HS-27A (cell line): ENCODE results near the gene TYW3.

ENCODE experiments used
- DNase-seq: peaks from one replicate; pipeline ENCODE4 v3.0.0-alpha.2; 2012; ENCODE audit warnings: low read depth, missing footprints

Gene TYW3

DNA sequence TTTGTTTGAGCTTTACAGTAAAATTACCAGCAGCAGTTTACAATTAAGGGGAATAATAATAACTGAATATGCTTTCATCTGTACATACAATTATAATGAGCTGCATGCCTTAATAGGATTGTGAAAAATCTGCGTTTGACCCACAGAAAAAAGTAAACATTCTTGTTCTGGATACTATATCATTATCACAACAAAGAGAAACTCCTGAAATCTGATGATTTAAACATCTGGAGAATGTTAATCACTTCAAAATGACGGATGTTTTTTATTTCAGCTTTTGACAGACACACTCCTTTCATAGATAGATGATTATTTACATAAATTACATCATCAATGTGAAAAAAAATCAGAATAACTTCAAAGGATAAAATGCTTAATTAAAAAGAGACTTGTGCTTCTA lies 58.5 kb downstream of the TYW3 start:
- no peak for DNase-seq

DNA sequence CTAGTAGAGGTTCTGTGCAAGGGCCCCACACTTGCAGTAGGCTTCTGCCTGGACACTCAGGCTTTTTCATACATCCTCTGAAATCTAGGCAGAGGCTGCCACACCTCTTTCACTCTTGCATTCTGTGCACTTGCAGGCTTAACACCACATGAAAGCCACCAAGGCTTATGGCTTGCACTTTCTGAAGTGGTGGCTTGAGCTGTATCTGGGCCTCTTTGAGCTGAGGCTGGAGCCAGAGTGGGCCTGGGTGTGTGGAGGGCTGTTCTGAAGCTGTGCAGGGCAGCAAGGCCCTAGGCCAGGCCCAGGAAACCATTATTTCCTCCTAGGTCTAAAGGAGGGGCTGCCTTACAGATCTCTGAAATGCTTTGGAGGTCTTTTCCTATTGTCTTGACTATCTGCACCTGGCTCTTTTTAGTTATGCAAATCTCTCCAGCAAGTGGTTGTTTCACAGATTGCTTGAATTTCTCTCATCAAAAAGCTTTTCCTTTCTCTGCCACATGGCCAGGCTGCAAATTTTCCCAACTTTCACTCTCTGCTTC lies 66.2 kb downstream of the TYW3 start:
- no peak for DNase-seq

DNA sequence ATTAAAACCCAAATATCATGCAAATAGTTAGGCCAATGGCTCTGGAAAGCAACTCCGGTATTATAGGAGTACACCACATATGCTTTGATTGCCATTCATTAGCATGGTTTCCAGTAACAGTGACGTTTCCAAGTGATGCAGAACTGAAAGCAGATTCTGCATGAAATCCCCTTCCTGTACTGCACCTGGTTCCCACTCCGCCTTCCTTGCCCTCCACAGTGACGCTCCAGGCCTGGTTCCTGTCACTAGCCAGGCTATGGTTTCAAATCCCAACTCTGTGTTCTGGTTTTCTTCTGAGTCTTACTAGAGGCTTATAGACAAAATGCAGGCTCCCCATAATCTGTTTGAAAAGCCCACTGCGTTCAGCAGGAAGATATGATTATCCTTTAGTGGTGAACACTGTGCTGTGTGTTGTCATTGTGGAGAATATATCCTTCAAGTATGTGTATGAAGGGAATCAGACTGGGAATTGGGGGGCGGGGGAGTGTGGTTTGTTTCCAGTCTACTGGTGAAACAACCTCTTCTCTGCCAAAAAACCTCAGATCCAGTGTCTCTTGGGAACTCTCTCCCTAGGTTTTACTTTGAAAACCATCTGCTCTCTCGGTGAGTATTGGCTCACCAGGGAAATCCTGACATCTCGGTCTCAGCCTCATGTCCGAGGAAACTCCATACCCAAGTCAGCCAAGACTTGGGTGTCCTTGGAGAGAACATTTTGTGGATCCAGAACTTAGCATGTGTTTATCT lies 78.7 kb downstream of the TYW3 start:
- DNase-seq = no peak

GRCh38 chr1:74812180-74812541 lies 79.2 kb downstream of the TYW3 start:
- no peak for DNase-seq
